NB4 (cell line): ENCODE data around the gene BTG1.

Source experiments
- CTCF ChIP-seq: IDR thresholded peaks from one replicate; pipeline ENCODE4 v1.5.1; 2012; ENCODE audit warnings: low read depth, low read length
- MYC ChIP-seq: IDR thresholded peaks from 2 replicates; pipeline ENCODE4 v1.6.1; 2011; ENCODE audit warnings: low read depth, low read length
- POLR2A ChIP-seq: IDR thresholded peaks from 2 replicates; pipeline ENCODE4 v1.6.1; 2011; ENCODE audit warnings: mild to moderate bottlenecking; ENCODE audit not compliant: insufficient read length; ENCODE audit errors: extremely low read depth
- TF ChIP-seq, protein P1 (sequence below): IDR thresholded peaks from 2 replicates; pipeline ENCODE4 v1.6.1; 2011; ENCODE audit warnings: low read depth, low read length

DNA sequence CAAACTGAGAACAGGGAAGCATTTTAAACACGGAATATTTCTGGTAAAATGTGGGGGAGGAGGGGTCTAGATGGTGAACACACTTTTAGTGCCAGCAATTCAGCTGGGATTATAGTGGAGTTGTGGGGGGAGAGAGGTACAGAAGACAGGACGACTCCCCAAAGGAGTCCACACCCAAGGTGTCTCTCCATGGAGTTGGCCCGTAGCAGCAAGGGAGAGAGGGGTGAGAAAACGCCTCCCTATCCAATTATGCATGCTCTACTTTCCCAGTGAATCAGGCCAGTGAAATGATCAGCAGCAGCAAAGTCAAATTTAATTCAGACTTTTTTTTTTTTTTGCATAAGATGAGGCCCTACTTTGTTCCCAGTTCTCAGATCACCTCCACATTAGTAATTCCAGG, 38.6 kb downstream of the BTG1 start:
- TF ChIP-seq CTCF (no peak), POLR2A (no peak), MYC (no peak)
- TF ChIP-seq, protein P1, sequence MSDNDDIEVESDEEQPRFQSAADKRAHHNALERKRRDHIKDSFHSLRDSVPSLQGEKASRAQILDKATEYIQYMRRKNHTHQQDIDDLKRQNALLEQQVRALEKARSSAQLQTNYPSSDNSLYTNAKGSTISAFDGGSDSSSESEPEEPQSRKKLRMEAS, result no peak
